Panc1 (cell line): ENCODE results near the gene DOCK1.

Source experiments
- CTCF ChIP-seq: fragments of 450-650 bp; IDR thresholded peaks from 2 replicates; pipeline ENCODE4 v1.5.1; 2017; ENCODE audit warnings: mild to moderate bottlenecking
- POLR2AphosphoS5 ChIP-seq: IDR thresholded peaks from 2 replicates; pipeline ENCODE4 v1.6.1; 2012; ENCODE audit warnings: mild to moderate bottlenecking, low read depth, low read length, moderate library complexity

- TF ChIP-seq CTCF, result no peak
- no peak for TF ChIP-seq POLR2AphosphoS5
Observed at GRCh38 chr10:126868371-126868770, 36.9 kb upstream of the DOCK1 start.
